ENCODE measurements around the gene SSTR5. TPM values are rescaled to one million over a fixed set of nuclear protein-coding genes. Genes with fewer than 3 reads are reported as not detected.

SSTR5 gene
- total RNA-seq, 1 experiment from 2014 or later, result 0.21 TPM

GRCh38 chr16:1101573-1102332 lies 29.2 kb downstream of the SSTR5 start:
- DNase-seq, result peak; percentile 71
- Histone ChIP-seq H3K4me3 (ENCODE audit: insufficient read depth, low read depth, low read length) (no peak overlapping the region), H3K27me3 (ENCODE audit: control insufficient read depth, insufficient read depth, low read length) (0 out of 2 replicates have a peak, but pooled peaks cover 2% of the 10 kb centered on the region), H3K36me3 (replicated peaks; ENCODE audit: control insufficient read depth, insufficient read depth, low read length) (no peaks in the 10 kb centered on the region)

GRCh38 chr16:1102333-1102700 lies 29.8 kb downstream of the SSTR5 start:
- Histone ChIP-seq H3K36me3 (replicated peaks; ENCODE audit: control insufficient read depth, insufficient read depth, low read length) (no peaks in the 10 kb centered on the region), H3K4me3 (ENCODE audit: insufficient read depth, low read depth, low read length) (no peak overlapping the region), H3K27me3 (ENCODE audit: control insufficient read depth, insufficient read depth, low read length) (0 out of 2 replicates have a peak, but pooled peaks cover 2% of the 10 kb centered on the region)
- DNase-seq, result peak; percentile 73

- Histone ChIP-seq H3K36me3 (replicated peaks; ENCODE audit: control insufficient read depth, insufficient read depth, low read length) (no peaks in the 10 kb centered on the region), H3K27me3 (ENCODE audit: control insufficient read depth, insufficient read depth, low read length) (0 out of 2 replicates have a peak, but pooled peaks cover 2% of the 10 kb centered on the region), H3K4me3 (ENCODE audit: insufficient read depth, low read depth, low read length) (peak overlapping the region; percentile 53)
- DNase-seq, result no peak
Observed at GRCh38 chr16:1102921-1103635, 30.5 kb downstream of the SSTR5 start.

- Histone ChIP-seq H3K4me3 (ENCODE audit: insufficient read depth, low read depth, low read length) (no peak overlapping the region; the same call in 1 of the 2 replicates), H3K36me3 (replicated peaks; ENCODE audit: control insufficient read depth, insufficient read depth, low read length) (no peaks in the 10 kb centered on the region), H3K27me3 (ENCODE audit: control insufficient read depth, insufficient read depth, low read length) (0 out of 2 replicates have a peak, but pooled peaks cover 2% of the 10 kb centered on the region)
- DNase-seq, result no peak
Observed at GRCh38 chr16:1103636-1103980, 31.1 kb downstream of the SSTR5 start.

GRCh38 chr16:1105888-1106620 lies 33.5 kb downstream of the SSTR5 start:
- peak; percentile 67 for DNase-seq
- no peak overlapping the region for H3K4me3 ChIP-seq (ENCODE audit: insufficient read depth, low read depth, low read length)
- H3K36me3 ChIP-seq (replicated peaks; ENCODE audit: control insufficient read depth, insufficient read depth, low read length), result no peaks in the 10 kb centered on the region
- H3K27me3 ChIP-seq (ENCODE audit: control insufficient read depth, insufficient read depth, low read length), result 0 out of 2 replicates have a peak, but pooled peaks cover 2% of the 10 kb centered on the region

GRCh38 chr16:1106659-1107058 lies 34.1 kb downstream of the SSTR5 start:
- no peaks in the 10 kb centered on the region for H3K36me3 ChIP-seq (replicated peaks; ENCODE audit: control insufficient read depth, insufficient read depth, low read length)
- no peak overlapping the region for H3K4me3 ChIP-seq (ENCODE audit: insufficient read depth, low read depth, low read length)
- DNase-seq, result no peak
- H3K27me3 ChIP-seq (ENCODE audit: control insufficient read depth, insufficient read depth, low read length), result 0 out of 2 replicates have a peak, but pooled peaks cover 2% of the 10 kb centered on the region

- Histone ChIP-seq H3K4me3 (ENCODE audit: insufficient read depth, low read depth, low read length) (no peak overlapping the region), H3K27me3 (ENCODE audit: control insufficient read depth, insufficient read depth, low read length) (0 out of 2 replicates have a peak, but pooled peaks cover 2% of the 10 kb centered on the region), H3K36me3 (replicated peaks; ENCODE audit: control insufficient read depth, insufficient read depth, low read length) (no peaks in the 10 kb centered on the region)
- DNase-seq, result peak; percentile 64
Observed at GRCh38 chr16:1107141-1107540, 34.6 kb downstream of the SSTR5 start.

- Histone ChIP-seq H3K36me3 (replicated peaks; ENCODE audit: control insufficient read depth, insufficient read depth, low read length) (no peaks in the 10 kb centered on the region), H3K27me3 (ENCODE audit: control insufficient read depth, insufficient read depth, low read length) (0 out of 2 replicates have a peak, but pooled peaks cover 2% of the 10 kb centered on the region), H3K4me3 (ENCODE audit: insufficient read depth, low read depth, low read length) (no peak overlapping the region)
- peak; percentile 64 for DNase-seq
Observed at GRCh38 chr16:1107731-1108130, 35.2 kb downstream of the SSTR5 start.

- H3K27me3 ChIP-seq (ENCODE audit: control insufficient read depth, insufficient read depth, low read length), result 0 out of 2 replicates have a peak, but pooled peaks cover 2% of the 10 kb centered on the region
- no peaks in the 10 kb centered on the region for H3K36me3 ChIP-seq (replicated peaks; ENCODE audit: control insufficient read depth, insufficient read depth, low read length)
- no peak overlapping the region for H3K4me3 ChIP-seq (ENCODE audit: insufficient read depth, low read depth, low read length)
- peak; percentile 86 for DNase-seq
Observed at GRCh38 chr16:1108299-1109252, 36.0 kb downstream of the SSTR5 start.

- H3K27me3 ChIP-seq (ENCODE audit: control insufficient read depth, insufficient read depth, low read length), result no peaks in the 10 kb centered on the region
Observed at GRCh38 chr16:1109648-1110047, 37.1 kb downstream of the SSTR5 start.

GRCh38 chr16:1112506-1113184 lies 40.1 kb downstream of the SSTR5 start:
- no peak overlapping the region for H3K4me3 ChIP-seq (ENCODE audit: insufficient read depth, low read depth, low read length)
- no peaks in the 10 kb centered on the region for H3K36me3 ChIP-seq (replicated peaks; ENCODE audit: control insufficient read depth, insufficient read depth, low read length)
- no peak for DNase-seq
- no peaks in the 10 kb centered on the region for H3K27me3 ChIP-seq (ENCODE audit: control insufficient read depth, insufficient read depth, low read length)

More at GRCh38 chr16:1109648-1110047, 37.1 kb downstream of the SSTR5 start:
- no peak for DNase-seq
- Histone ChIP-seq H3K4me3 (ENCODE audit: insufficient read depth, low read depth, low read length) (no peak overlapping the region), H3K36me3 (replicated peaks; ENCODE audit: control insufficient read depth, insufficient read depth, low read length) (no peaks in the 10 kb centered on the region)

GRCh38 chr16:1113489-1113888 lies 40.9 kb downstream of the SSTR5 start:
- H3K4me3 ChIP-seq (ENCODE audit: insufficient read depth, low read depth, low read length), result no peak overlapping the region
- H3K36me3 ChIP-seq (replicated peaks; ENCODE audit: control insufficient read depth, insufficient read depth, low read length), result no peaks in the 10 kb centered on the region
- no peaks in the 10 kb centered on the region for H3K27me3 ChIP-seq (ENCODE audit: control insufficient read depth, insufficient read depth, low read length)
- DNase-seq, result peak; percentile 75

GRCh38 chr16:1113889-1114526 lies 41.5 kb downstream of the SSTR5 start:
- no peak overlapping the region for H3K4me3 ChIP-seq (ENCODE audit: insufficient read depth, low read depth, low read length)
- H3K36me3 ChIP-seq (replicated peaks; ENCODE audit: control insufficient read depth, insufficient read depth, low read length), result no peaks in the 10 kb centered on the region
- peak; percentile 81 for DNase-seq
- no peaks in the 10 kb centered on the region for H3K27me3 ChIP-seq (ENCODE audit: control insufficient read depth, insufficient read depth, low read length)

Data from H7 (cell line).